OCI-LY7 (cell line): Measurements from ENCODE around the gene CCDC17. TPM values are rescaled to one million over a fixed set of nuclear protein-coding genes. Genes with fewer than 3 reads are reported as not detected.
A peak's percentile ranks its signal among the peaks of the same experiment; 100 is the strongest.

ENCODE experiments used
- BruUV-seq: library from RNA; stranded (reverse); fragments of 400-500 nt; replicated peaks from 2 replicates; lab custom pipeline; 2021; lab: Mats Ljungman, UMichigan
- CTCF ChIA-PET: fragments of 300-600 bp; sonication (Branson Sonifier 250); formaldehyde crosslinking; loops from one replicate; lab custom pipeline; 2022; ENCODE audit warnings: antibody characterized with exemption; ENCODE audit not compliant: unreplicated experiment; lab: Charles Lee
- POLR2A ChIA-PET: fragments of 300-600 bp; sonication (Branson Sonifier 250); formaldehyde crosslinking; loops from one replicate; lab custom pipeline; 2022; ENCODE audit warnings: antibody characterized with exemption; lab: Charles Lee
- DNase-seq: peaks from one replicate; pipeline ENCODE4 v3.0.0-alpha.2; 2015; ENCODE audit warnings: low spot score
- H2AFZ ChIP-seq: fragments of 200-600 bp; sonication (generic), shearing (Covaris generic); 2 replicates; pipeline ENCODE4 v1.6.1; 2014; ENCODE audit warnings: mild to moderate bottlenecking, antibody characterized with exemption, low read length, moderate library complexity
- H3K27ac ChIP-seq: fragments of 200-600 bp; sonication (generic); 2 replicates; pipeline ENCODE4 v1.5.1; 2014; ENCODE audit warnings: mixed run types, low read depth, mild to moderate bottlenecking, moderate library complexity, low read length, inconsistent platforms; ENCODE audit not compliant: poor library complexity, severe bottlenecking
- H3K36me3 ChIP-seq: fragments of 200-600 bp; sonication (generic); 2 replicates; pipeline ENCODE4 v1.6.1; 2014; ENCODE audit warnings: mild to moderate bottlenecking, antibody characterized with exemption, low read length, moderate library complexity, mixed read lengths; ENCODE audit not compliant: insufficient read depth
- H3K4me1 ChIP-seq: fragments of 200-600 bp; sonication (generic); 2 replicates; pipeline ENCODE4 v1.5.1; 2014; ENCODE audit warnings: mild to moderate bottlenecking, low read length; ENCODE audit not compliant: insufficient read depth, poor library complexity, severe bottlenecking
- H3K4me2 ChIP-seq: fragments of 200-600 bp; sonication (generic); 2 replicates; pipeline ENCODE4 v1.6.1; 2014; ENCODE audit warnings: mild to moderate bottlenecking, low read length
- H3K4me3 ChIP-seq: fragments of 200-600 bp; sonication (generic); 2 replicates; pipeline ENCODE4 v1.5.1; 2014; ENCODE audit warnings: mild to moderate bottlenecking, low read depth, low read length; ENCODE audit not compliant: poor library complexity, severe bottlenecking
- H3K79me2 ChIP-seq: fragments of 200-600 bp; sonication (generic); 2 replicates; pipeline ENCODE4 v1.6.1; 2016; ENCODE audit warnings: low read depth, mild to moderate bottlenecking, low read length, moderate library complexity, mixed read lengths; ENCODE audit not compliant: insufficient read depth
- H3K9me2 ChIP-seq: fragments of 200-600 bp; sonication (generic); 2 replicates; pipeline ENCODE4 v1.6.1; 2016; ENCODE audit warnings: mild to moderate bottlenecking, low read length, mixed read lengths; ENCODE audit not compliant: insufficient read depth
- H3K9me3 ChIP-seq: fragments of 200-600 bp; sonication (generic); 2 replicates; pipeline ENCODE4 v1.6.1; 2014; ENCODE audit warnings: mild to moderate bottlenecking, mixed run types, low read length, mixed read lengths
- H4K20me1 ChIP-seq: fragments of 200-600 bp; sonication (generic); 2 replicates; pipeline ENCODE4 v1.6.1; 2014; ENCODE audit warnings: mild to moderate bottlenecking, antibody characterized with exemption, low read length, moderate library complexity, mixed read lengths; ENCODE audit not compliant: insufficient read depth
- EZH2phosphoT487 ChIP-seq: fragments of 200-600 bp; sonication (generic); IDR thresholded peaks from 2 replicates; pipeline ENCODE4 v1.6.1; 2018; ENCODE audit warnings: low read depth, borderline replicate concordance, mild to moderate bottlenecking, mixed run types, antibody characterized with exemption, low read length, moderate library complexity, mixed read lengths
- intact Hi-C: fragments of 100-400 bp; cut with micrococcal nuclease; formaldehyde crosslinking; loops from one replicate; pipeline ENCODE4 v1.10.0; 2022; ENCODE audit not compliant: unreplicated experiment
- total RNA-seq, 2 experiments: library from RNA; depleted of rRNA in 1 of 2; stranded (reverse); fragments of >200 nt in 1 of 2; shearing (Covaris generic) in 1 of 2; gene quantifications; 2 replicates each; pipeline ENCODE4 v1.2.3, GENCODE V29; 2014 to 2022
- TF ChIP-seq, protein P1 (sequence below): fragments of 200-600 bp; sonication (generic); conservative IDR thresholded peaks from 2 replicates; pipeline ENCODE4 v1.5.1; 2014; ENCODE audit warnings: mild to moderate bottlenecking, antibody characterized with exemption, low read length, moderate library complexity, mixed read lengths

The CCDC17 gene
- total RNA-seq, 2 experiments from 2014 or later = 3.2 to 5.0 TPM

DNA sequence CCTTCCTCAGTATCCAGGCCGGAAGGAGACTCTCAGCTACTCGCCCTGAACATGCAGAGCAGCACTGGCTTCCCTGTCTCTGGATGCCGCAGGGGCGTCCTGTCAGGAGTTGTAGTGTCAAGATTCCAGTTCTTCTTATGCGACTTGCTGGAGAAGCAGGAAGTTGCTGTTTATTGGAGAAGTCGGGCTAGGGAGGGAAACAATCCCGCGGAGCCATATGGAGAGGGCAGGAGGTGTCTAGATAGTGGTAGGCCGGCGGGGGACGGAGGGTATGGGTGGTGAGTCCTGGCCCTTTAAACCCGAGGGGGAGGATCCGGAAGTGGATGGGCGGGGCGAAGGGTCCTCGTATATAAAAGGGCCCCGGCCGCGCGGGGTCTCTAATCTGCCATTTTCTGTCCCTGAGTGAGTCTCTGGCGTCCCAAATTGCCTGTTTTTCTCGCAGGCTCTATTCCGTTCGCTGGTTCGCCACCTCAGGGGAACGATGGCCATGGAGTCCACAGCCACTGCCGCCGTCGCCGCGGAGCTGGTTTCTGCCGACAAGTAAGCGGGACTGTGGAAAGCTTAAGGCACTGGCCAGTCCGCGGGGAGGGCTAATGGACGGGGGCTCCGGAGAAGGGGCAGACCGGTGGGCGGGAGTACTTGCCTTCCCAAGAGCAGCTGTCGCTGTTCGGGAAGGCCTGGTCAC is 40.0 kb downstream of the CCDC17 start, which contains the start of gene NASP:
NASP (plus strand) TSS at position 376 of the 685 bp plus-strand sequence; CDS start at position 482, 106 bp downstream.
- peaks cover 50% of the 10 kb centered on the region for H3K4me1 ChIP-seq
- peak within 1 kb of the TSS; percentile 99 for H3K4me3 ChIP-seq
- peak; percentile 87 for DNase-seq
- intact Hi-C loops = loop anchor here (1.0 to 5.0 kb wide), 4 partner anchors 63 to 258 kb away; partner anchors contain the start of genes MUTYH, PRDX1 and TOE1
- BruUV-seq = TSS peak; percentile 77
- H3K9me2 ChIP-seq = no peaks in the 10 kb centered on the region
- ChIA-PET POLR2A (interaction anchor here (0.5 to 2.7 kb wide), 14 partner anchors 9 to 775 kb away, joined by 3 to 9 read pairs (median 4); partner anchors contain the start of genes AKR1A1, MMACHC, MUTYH and TESK2), CTCF (interaction anchor here (2.1 kb wide), 1 partner anchor 33 kb away, joined by 4 read pairs; the partner anchor contains the start of gene AKR1A1)
- no peak for TF ChIP-seq EZH2phosphoT487
- TF ChIP-seq, protein P1, sequence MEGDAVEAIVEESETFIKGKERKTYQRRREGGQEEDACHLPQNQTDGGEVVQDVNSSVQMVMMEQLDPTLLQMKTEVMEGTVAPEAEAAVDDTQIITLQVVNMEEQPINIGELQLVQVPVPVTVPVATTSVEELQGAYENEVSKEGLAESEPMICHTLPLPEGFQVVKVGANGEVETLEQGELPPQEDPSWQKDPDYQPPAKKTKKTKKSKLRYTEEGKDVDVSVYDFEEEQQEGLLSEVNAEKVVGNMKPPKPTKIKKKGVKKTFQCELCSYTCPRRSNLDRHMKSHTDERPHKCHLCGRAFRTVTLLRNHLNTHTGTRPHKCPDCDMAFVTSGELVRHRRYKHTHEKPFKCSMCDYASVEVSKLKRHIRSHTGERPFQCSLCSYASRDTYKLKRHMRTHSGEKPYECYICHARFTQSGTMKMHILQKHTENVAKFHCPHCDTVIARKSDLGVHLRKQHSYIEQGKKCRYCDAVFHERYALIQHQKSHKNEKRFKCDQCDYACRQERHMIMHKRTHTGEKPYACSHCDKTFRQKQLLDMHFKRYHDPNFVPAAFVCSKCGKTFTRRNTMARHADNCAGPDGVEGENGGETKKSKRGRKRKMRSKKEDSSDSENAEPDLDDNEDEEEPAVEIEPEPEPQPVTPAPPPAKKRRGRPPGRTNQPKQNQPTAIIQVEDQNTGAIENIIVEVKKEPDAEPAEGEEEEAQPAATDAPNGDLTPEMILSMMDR = no peak
- no peaks in the 10 kb centered on the region for H3K9me3 ChIP-seq
- peak within 1 kb of the TSS; percentile 97 for H3K4me2 ChIP-seq
- peaks cover 50% of the 10 kb centered on the region for H3K79me2 ChIP-seq
- peaks cover 26% of the 10 kb centered on the region for H4K20me1 ChIP-seq
- H3K27ac ChIP-seq = peak within 1 kb of the TSS; percentile 83
- peak within 1 kb of the TSS; percentile 88; the same call in 1 of the 2 replicates for H2AFZ ChIP-seq
- peaks cover 41% of the 10 kb centered on the region for H3K36me3 ChIP-seq

DNA sequence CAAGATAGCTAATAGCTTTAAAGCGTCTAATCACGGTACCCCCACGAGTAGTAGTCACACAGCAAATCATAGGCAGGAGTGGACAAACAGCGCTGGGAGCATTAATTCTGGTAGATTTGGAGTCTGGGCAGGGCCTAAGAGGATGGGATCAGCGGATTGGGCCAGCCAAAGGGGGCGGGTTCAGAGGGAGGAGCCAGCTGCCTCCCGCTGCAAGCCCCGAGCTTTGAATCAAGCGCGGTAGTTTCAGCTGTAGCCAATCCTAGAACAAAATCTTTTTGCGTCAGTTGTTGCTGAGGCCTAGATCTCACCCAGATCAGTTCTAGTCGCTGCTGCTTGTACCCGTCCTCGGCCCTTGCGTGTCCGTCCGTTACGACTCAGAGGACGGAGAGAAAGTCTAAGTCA is 40.6 kb downstream of the CCDC17 start:
- intact Hi-C loops = loop anchor here (1.0 to 5.0 kb wide), 3 partner anchors 62 to 259 kb away; partner anchors contain the start of gene PRDX1
- no TSS peak for BruUV-seq

More for the DNA sequence above, 40.6 kb downstream of the CCDC17 start:
- Histone ChIP-seq H2AFZ (peak overlapping the region; percentile 88; the same call in 1 of the 2 replicates), H3K4me1 (peaks cover 54% of the 10 kb centered on the region), H4K20me1 (peaks cover 24% of the 10 kb centered on the region), H3K4me3 (peak overlapping the region; percentile 99), H3K4me2 (peak overlapping the region; percentile 97), H3K9me3 (no peaks in the 10 kb centered on the region), H3K27ac (peak overlapping the region; percentile 83), H3K79me2 (peaks cover 44% of the 10 kb centered on the region), H3K36me3 (peaks cover 35% of the 10 kb centered on the region), H3K9me2 (no peaks in the 10 kb centered on the region)
- ChIA-PET CTCF (interaction anchor here (2.1 kb wide), 1 partner anchor 33 kb away, joined by 4 read pairs; the partner anchor contains the start of gene AKR1A1), POLR2A (interaction anchor here (0.6 to 2.7 kb wide), 17 partner anchors 10 to 774 kb away, joined by 3 to 9 read pairs (median 4); partner anchors contain the start of genes AKR1A1, MMACHC, MUTYH and PRDX1)
- TF ChIP-seq, protein P1 = no peak
- peak; percentile 98 for DNase-seq
